T-helper 1 cell treated with Interleukin-12 subunit alpha and Interleukin-12 subunit beta and Interleukin-4 antibody, amounts not matched to agents 30 ng/mL and 1 ng/mL, for 36 hours (primary cell): Measurements from ENCODE around the gene CCDC85C. TPM values are rescaled to one million over a fixed set of nuclear protein-coding genes. Genes with fewer than 3 reads are reported as not detected.

Experiments used
- intact Hi-C: fragments of 100-400 bp; cut with micrococcal nuclease; formaldehyde crosslinking; loops from one replicate; pipeline ENCODE4 v1.15.1; 2024
- total RNA-seq: library from RNA; stranded (reverse); gene quantifications from 2 replicates; pipeline ENCODE4 v1.2.3, GENCODE V29; 2022

Gene CCDC85C
- total RNA-seq, 1 donor from 2014 or later: 9.8 TPM

DNA sequence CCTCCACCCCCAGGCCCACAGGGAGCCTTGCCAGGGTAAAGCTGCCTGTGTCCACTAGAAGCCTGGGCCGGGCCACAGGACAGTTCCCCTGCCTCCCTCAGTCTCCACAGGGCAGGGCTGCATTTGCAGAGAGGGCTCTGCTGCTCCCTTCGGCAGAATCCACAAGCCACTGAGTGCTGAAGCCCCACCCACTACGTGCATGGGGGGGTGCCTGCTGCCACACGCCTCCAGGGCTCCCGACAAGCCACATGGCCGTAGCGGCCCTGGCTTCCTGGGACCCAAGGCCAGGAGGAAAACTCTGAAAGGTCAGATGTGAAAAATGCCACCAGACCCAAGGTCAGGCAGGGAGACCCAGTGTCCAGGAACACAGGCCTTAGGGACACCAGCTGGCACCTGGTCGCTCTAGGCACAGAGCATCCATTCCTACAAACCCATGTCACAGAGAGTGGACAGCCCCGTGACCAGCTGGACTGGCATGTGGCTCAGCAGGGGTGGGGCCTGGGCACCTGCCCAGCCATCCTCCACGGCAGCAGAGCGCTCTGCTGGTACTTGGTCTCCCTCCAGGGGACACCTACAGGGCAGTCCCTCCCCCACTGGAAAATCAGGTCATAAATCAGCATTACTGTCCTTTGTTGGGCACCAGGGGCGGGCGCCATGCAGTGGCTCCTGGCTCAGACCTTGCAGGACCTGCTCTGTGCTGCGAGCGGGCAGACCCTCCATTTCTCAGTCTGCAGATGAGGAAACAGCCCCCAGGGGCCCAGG is 42.9 kb downstream of the CCDC85C start:
- intact Hi-C loops: no loop called here

- intact Hi-C loops: no loop called here
These were observed 43.6 kb downstream of the CCDC85C start for GRCh38 chr14:99560403-99560802.

DNA sequence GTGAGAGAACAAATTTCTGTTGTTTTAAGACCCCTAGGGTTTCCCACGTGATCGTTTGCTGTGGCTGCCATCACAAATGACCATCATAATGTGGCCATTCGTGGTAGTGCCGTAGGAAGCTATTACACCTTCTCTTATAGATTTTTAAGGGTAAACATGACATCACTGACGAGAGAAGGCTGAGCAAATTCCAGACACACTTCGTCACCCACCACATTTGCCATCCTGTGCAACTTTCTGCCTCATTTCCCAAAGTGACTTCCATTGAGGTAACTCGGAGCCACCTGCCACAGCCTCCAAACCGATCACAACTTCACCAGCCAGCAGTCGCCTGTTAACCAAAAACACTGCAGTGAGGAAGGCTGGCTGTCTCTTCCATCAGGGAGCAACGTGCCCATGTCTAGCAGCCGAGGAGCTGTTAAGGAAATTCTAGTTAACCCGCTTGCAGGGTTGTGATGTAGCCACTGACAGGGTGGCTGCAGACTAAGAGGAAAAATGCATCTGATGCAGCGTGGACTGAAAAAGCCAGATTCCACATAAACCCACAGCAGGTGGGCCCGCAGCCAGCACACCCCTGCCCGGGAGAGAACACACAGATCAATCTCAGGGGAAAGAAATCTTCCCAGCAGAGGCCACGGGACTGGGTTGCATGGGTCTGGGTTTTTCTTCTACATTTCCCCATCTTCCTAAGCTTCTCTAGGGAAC is 44.6 kb downstream of the CCDC85C start:
- intact Hi-C loops: no loop called here

DNA sequence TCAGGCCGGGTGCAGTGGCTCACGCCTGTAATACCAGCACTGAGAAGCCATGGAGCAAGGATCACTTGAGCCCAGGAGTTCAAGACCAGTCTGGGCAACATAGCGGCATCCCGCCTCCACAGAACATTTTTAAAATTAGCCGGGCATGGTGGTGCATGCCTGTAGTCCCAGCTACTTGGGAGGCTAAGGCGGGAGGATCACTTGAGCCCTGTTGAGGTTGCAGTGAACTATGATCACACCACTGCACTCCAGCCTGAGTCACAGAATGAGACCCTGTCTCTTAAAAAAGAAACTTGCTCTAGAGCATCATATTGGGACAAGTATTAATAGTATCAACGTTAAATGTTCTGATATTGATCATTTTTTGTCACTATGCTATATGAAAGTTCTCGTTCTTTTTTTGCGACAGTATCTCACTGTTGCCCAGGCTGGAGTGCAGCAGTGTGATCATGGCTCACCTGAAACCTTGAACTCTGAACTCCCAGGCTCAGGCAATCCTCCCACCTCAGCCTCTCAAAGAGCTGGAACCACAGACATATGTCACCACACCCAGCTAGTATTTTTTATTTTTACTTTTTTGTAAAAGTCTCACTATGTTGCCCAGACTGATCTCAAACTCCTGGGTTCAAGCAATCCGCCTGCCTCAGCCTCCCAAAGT is 47.7 kb downstream of the CCDC85C start:
- intact Hi-C loops: no loop called here

DNA sequence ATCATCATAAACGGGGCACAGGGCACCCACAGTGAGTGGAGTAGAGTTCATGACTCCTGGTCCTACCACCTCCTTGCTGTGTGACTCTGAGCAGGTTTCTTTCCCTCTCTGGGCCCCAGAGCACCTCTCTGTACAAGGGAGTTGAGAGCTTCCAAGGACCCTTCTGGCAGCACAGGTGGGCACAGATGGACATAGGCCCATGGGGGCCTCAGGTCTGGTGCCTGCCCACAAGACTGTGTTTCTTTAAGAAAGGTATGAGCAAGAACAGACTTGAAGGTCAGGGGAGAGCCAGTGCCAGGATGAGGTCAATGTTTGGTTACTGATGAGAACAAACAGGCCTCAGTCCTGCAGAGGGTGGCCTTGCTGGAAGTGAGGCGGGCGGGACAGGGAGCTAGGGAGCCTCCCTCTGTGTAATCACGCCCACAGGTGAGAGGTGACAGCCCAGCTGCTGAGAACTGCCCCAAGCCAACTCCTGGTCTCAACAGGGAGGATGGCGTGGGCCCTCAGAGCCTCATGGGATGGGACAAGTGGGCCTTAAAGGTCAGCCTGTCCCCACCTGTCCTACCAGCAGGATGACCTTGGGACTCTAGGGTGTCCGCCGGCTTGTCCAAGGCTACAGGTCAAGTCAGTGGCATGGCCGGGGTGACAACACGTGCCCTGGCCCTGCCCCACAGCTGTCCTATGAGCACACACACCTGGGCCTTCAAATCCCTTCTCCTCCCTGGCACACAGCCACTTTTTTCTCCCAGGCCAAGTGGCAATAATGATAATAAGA is 49.1 kb downstream of the CCDC85C start:
- intact Hi-C loops: no loop called here

GRCh38 chr14:99554184-99554583 is 49.8 kb downstream of the CCDC85C start:
- intact Hi-C loops: no loop called here

GRCh38 chr14:99552572-99553216 is 51.3 kb downstream of the CCDC85C start:
- intact Hi-C loops: no loop called here

- intact Hi-C loops: no loop called here
These were observed 51.9 kb downstream of the CCDC85C start for GRCh38 chr14:99552021-99552553.

- intact Hi-C loops: no loop called here
These were observed 52.7 kb downstream of the CCDC85C start for GRCh38 chr14:99551034-99551922.

DNA sequence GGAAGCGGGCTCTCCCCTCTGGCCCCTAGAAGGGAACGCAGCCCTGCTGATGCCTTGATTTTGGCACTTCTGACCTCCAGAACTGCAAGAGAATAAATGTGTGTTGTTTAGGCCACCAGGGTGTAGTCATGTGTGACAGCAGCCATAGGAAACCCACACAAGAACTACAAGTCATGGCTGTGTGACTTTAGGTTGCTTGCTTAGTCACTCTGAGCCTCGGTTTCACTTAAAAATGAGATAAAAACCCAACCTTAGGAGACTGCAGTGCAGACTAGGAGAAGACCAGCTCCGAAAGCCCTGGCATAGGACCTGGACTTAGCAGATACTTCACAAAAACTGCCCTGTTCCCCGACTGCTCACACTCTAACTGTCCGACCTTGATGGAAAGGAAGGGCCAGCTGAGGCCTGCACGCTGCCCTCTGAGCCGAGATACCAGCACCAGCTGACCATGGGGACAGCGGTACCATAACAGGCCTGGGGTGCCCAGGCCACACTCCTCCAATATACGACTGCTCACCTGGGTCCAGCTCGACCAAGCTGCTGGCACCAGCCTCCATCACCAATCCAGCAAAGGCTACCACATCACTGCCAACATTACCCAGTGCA is 53.5 kb downstream of the CCDC85C start:
- intact Hi-C loops: no loop called here

- intact Hi-C loops: no loop called here
These were observed 54.3 kb downstream of the CCDC85C start for GRCh38 chr14:99549684-99550083.

GRCh38 chr14:99548871-99549515 is 55.0 kb downstream of the CCDC85C start:
- intact Hi-C loops: no loop called here

DNA sequence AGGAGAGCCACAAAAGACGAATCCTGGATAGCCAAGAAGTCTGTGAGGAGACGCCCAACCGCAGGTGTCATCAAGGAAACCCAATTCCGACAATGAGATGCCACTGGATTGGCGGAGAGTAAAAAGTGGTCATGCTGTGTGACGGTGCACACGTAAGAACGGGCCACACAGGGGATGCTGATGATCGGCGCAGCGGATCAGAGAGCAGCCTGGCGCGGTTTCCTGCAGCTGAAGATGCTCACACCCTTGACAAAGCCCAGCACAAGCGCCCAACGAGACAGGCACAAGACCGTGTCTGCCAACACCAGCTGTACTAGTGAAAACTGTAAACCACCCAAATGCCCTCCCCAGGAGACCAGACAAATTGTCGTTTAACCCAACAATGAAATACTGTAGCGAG is 55.8 kb downstream of the CCDC85C start:
- intact Hi-C loops: no loop called here

GRCh38 chr14:99546234-99546879 is 57.6 kb downstream of the CCDC85C start:
- intact Hi-C loops: no loop called here

DNA sequence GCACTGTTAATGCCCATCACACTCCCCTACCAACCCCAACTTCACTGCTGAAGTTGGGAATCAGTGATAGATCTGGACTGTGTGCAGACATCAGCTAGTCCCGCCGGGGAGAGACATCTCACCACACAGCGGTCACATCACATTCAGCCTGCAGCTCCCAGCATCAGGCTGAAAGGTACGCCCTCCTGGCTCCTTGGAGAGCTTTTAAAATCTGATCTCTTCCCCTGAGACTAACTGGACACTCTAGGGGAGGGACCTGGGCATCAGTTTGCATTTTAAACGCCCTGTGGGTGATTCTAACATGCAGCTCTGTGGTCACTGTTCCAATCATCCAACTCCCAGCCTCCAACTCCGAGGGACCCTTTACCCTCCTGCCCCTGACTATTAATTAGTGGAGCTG is 58.4 kb downstream of the CCDC85C start:
- intact Hi-C loops: no loop called here

DNA sequence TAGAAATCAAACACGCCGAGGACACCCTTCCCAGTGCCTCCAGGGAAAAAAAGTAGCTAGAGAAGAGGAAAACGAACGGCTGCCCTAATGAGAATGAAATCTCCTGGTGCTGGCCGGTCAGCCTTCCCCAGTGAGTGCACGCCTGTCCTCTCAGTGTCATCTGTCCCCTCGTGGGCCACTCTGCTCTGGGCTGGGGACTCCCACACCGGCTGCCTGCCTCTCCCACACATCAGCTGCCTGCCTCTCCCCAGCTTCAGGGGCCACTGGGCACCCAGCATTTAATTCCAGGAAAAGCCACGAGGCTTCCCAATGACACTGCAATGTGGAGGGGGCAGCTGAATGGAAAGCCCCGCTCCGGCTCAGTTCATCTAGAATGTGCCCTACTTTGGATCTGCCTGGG is 59.0 kb downstream of the CCDC85C start:
- intact Hi-C loops: no loop called here

GRCh38 chr14:99543985-99544384 is 60.0 kb downstream of the CCDC85C start:
- intact Hi-C loops: no loop called here

DNA sequence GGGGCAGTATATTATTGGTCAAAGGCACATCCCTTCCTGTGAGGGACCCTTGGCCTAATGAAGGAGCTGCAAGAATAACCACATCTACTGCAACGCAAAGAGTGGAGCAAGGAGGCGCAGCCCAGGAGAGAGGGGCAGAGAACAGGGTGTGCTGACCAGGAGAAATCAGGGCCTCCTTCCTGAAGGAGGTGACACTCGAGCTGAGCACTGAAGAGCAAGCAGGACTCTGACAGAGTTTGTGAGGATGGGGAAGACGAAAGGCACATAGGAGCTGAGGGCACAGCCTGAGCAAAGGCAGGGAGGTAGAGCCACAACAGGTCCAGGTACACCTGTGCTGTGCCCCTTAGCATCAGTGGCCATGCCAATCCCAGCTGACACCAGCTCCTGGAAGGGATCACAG is 60.6 kb downstream of the CCDC85C start:
- intact Hi-C loops: no loop called here
